ENCODE results near the gene MLLT6. TPM values are rescaled to one million over a fixed set of nuclear protein-coding genes. Genes with fewer than 3 reads are reported as not detected.

MLLT6 gene
- total and polyA plus RNA-seq, 2 of the 13 experiments (the other 11 are each of a cell fraction or from before 2014, with no cell fraction given) = 50.7 to 69.5 TPM

DNA sequence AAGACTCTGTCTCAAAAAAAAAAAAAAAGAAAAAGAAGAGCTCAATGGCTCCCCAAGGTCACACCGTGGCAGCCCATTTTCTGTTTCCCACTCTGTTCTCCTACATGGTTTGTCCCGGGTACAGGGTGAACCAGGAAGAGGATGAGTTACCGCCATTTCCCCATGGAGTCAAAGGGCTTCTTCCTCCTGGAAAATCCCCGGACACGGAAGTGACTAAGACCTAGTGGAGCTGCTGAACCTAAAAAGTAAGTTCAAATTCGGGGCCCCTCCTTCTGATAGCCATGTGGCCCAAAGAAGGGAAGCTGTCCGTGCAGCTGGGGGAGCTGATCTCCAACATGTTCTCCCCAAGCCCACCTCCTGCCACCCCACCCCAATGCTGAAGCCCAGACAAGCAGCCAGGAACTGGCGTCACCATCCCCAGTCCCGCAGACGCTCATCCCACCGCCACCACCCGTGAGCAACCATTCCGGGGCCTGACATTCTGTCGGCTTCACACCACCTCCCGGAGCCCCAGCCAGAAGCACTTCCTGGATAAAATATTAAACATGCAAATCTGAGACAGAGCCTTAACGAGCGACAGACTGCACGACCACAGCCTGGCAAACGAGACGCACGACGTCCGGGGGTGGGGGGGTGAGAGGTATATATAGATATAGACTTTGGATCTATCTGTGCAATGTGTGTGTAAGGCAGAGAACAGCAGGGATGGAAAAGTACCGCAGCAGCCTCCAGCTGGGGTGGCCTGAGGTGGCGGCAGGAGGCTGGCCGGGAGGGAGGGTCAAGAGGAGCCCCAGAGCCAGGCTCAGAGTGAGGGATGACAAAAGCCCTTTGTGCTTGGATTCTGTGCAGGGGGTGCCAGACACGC lies 47.9 kb upstream of the MLLT6 start (continued):
- peak; percentile 65 for TF ChIP-seq REPIN1 (CRISPR knock-in tag; IDR thresholded peaks at IDR 0.05; ENCODE audit: borderline replicate concordance, low read depth)
- no peak for TF ChIP-seq ZNF282 (IDR thresholded peaks at IDR 0.05; ENCODE audit: partially characterized antibody)
- TF ChIP-seq MAF1 (CRISPR knock-in tag; IDR thresholded peaks at IDR 0.05; ENCODE audit: borderline replicate concordance) = no peak
- TF ChIP-seq ZNF17 (CRISPR knock-in tag; IDR thresholded peaks at IDR 0.05) = peak; percentile 57; the same call in 1 of the 2 replicates
- TF ChIP-seq EZH2 (conservative IDR thresholded peaks at IDR 0.05; ENCODE audit: low read depth, low read length) = no peak
- peak; percentile 84 for TF ChIP-seq MEIS2 (CRISPR knock-in tag; IDR thresholded peaks at IDR 0.05)
- peak; percentile 89; the same call in 1 of the 2 replicates for TF ChIP-seq HOMEZ (CRISPR knock-in tag; IDR thresholded peaks at IDR 0.05; ENCODE audit: low read depth)
- TF ChIP-seq PHF20 (CRISPR knock-in tag; IDR thresholded peaks at IDR 0.05) = peak; percentile 66
- TF ChIP-seq MTA3 (CRISPR knock-in tag; IDR thresholded peaks at IDR 0.05) = no peak
- no peak for TF ChIP-seq BRCA1 (CRISPR knock-in tag; IDR thresholded peaks at IDR 0.05)
- TF ChIP-seq ZNF138 (CRISPR knock-in tag; IDR thresholded peaks at IDR 0.05; ENCODE audit: low read depth) = no peak
- TF ChIP-seq ETV5 (CRISPR knock-in tag; IDR thresholded peaks at IDR 0.05; ENCODE audit: borderline replicate concordance) = peak; percentile 87
- no peak for TF ChIP-seq MAFK (conservative IDR thresholded peaks at IDR 0.05 in 1 of 2, IDR thresholded peaks at IDR 0.05 in 1 of 2; ENCODE audit: low read length in 2 of 2)
- TF ChIP-seq, protein P1, sequence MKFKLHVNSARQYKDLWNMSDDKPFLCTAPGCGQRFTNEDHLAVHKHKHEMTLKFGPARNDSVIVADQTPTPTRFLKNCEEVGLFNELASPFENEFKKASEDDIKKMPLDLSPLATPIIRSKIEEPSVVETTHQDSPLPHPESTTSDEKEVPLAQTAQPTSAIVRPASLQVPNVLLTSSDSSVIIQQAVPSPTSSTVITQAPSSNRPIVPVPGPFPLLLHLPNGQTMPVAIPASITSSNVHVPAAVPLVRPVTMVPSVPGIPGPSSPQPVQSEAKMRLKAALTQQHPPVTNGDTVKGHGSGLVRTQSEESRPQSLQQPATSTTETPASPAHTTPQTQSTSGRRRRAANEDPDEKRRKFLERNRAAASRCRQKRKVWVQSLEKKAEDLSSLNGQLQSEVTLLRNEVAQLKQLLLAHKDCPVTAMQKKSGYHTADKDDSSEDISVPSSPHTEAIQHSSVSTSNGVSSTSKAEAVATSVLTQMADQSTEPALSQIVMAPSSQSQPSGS (CRISPR knock-in tag; IDR thresholded peaks at IDR 0.05) = peak; percentile 71
- TF ChIP-seq, protein P2, sequence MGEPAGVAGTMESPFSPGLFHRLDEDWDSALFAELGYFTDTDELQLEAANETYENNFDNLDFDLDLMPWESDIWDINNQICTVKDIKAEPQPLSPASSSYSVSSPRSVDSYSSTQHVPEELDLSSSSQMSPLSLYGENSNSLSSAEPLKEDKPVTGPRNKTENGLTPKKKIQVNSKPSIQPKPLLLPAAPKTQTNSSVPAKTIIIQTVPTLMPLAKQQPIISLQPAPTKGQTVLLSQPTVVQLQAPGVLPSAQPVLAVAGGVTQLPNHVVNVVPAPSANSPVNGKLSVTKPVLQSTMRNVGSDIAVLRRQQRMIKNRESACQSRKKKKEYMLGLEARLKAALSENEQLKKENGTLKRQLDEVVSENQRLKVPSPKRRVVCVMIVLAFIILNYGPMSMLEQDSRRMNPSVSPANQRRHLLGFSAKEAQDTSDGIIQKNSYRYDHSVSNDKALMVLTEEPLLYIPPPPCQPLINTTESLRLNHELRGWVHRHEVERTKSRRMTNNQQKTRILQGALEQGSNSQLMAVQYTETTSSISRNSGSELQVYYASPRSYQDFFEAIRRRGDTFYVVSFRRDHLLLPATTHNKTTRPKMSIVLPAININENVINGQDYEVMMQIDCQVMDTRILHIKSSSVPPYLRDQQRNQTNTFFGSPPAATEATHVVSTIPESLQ (CRISPR knock-in tag; conservative IDR thresholded peaks at IDR 0.05) = peak; percentile 72; the same call in 1 of the 2 replicates
- TF ChIP-seq, protein P3, sequence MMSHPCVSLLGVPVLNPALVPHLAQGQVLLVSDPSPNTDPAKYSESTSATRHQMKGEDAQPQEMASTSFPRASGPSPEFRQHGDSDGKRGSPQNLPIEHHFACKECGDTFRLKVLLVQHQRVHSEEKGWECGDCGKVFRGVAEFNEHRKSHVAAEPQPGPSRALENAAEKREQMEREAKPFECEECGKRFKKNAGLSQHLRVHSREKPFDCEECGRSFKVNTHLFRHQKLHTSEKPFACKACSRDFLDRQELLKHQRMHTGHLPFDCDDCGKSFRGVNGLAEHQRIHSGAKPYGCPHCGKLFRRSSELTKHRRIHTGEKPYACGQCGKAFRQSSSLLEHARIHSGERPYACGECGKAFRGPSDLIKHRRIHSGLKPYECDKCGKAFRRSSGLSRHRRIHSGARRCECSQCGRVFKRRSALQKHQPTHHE (CRISPR knock-in tag; IDR thresholded peaks at IDR 0.05; ENCODE audit: borderline replicate concordance) = no peak
- TF ChIP-seq ZBTB25 (CRISPR knock-in tag; IDR thresholded peaks at IDR 0.05) = peak; percentile 82
- TF ChIP-seq, protein P4, sequence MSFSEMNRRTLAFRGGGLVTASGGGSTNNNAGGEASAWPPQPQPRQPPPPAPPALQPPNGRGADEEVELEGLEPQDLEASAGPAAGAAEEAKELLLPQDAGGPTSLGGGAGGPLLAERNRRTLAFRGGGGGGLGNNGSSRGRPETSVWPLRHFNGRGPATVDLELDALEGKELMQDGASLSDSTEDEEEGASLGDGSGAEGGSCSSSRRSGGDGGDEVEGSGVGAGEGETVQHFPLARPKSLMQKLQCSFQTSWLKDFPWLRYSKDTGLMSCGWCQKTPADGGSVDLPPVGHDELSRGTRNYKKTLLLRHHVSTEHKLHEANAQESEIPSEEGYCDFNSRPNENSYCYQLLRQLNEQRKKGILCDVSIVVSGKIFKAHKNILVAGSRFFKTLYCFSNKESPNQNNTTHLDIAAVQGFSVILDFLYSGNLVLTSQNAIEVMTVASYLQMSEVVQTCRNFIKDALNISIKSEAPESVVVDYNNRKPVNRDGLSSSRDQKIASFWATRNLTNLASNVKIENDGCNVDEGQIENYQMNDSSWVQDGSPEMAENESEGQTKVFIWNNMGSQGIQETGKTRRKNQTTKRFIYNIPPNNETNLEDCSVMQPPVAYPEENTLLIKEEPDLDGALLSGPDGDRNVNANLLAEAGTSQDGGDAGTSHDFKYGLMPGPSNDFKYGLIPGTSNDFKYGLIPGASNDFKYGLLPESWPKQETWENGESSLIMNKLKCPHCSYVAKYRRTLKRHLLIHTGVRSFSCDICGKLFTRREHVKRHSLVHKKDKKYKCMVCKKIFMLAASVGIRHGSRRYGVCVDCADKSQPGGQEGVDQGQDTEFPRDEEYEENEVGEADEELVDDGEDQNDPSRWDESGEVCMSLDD (CRISPR knock-in tag; IDR thresholded peaks at IDR 0.05; ENCODE audit: borderline replicate concordance) = 0 out of 2 replicates have a peak, but pooled peaks have one; percentile 47

Measured in HepG2 (cell line).